Fibroblast of skin of abdomen (primary cell): ENCODE data around the gene C2CD4A.
A peak's percentile ranks its signal among the peaks of the same experiment; 100 is the strongest.

Source experiments
- DNase-seq: peaks from one replicate; pipeline ENCODE4 v3.0.0-alpha.2; 2013

Gene C2CD4A

DNA sequence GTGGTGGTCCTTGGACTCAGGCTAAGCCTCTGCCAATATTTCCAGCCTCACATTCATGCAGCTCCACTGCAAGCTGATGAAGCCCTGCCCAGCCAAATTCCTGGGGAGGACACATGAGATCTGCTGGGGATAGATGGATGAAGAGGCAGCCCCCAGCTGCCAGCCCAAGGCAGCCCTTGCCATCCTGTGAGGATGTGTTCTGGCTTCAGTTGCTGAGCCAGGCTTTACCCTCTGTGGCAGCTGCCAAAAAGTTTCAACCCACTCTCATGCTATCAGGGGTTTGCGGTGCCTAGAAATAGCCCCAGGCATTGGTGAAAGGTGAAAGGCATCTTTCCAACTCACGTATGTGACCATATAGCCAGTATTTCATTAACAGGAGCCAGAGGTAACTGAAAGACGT, 37.6 kb downstream of the C2CD4A start:
- DNase-seq = no peak

DNA sequence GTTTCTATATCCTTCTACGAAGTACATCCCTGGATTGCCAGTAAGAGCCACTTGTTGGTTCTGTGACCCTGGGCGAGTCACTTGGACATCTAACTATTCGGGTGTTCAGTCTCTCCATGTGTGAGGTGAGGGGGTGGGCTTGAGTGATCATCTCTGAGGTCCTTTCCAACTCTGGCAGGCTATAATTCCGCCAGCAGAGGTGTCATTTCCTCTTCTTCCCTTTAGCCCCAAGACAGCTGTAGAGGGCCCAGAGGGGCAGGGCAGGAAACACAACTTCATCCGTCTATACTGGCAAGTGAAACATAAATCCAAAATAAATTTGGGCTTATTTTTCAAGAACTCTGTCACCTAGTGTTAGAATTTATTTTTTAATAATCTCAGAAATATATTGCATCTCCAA, 38.1 kb downstream of the C2CD4A start:
- no peak for DNase-seq

DNA sequence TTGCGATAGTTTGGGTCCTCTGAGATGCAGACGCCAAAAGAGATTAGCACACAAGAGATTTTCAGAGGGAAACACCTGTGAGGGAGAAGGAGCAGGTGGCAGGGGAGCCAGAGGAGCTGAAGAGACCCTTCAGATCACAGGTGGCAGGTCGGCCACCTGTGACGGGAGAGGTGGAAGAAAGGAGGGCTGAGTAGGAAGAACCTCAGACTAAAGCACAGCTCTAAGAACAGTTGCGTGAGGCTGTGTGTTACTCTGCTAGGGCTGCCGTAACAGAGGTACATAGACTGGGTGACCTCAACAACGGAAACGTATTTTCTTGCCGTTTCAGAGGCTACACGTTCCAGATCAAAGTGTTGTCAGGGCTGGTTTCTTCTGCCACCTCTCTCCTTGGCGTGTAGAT, 38.5 kb downstream of the C2CD4A start:
- DNase-seq = no peak

DNA sequence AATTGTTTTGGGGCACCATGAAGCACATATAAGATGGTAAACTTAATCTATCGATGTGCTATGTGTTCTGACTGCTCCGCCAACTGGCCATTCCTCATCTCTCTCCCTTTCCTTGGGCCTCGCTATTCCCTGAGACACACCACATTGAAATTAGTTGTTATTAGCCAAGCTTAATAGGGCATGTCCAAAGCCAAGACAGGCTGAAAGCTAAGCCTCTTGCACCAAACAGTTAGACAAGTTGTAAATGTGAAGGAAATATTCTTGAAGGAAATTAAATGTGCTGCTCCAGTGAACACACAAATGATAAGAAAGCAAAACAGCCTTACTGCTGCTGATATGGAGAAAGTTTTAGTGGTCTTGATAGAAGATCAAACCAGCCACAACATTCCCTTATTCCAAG, 39.3 kb downstream of the C2CD4A start:
- no peak for DNase-seq

DNA sequence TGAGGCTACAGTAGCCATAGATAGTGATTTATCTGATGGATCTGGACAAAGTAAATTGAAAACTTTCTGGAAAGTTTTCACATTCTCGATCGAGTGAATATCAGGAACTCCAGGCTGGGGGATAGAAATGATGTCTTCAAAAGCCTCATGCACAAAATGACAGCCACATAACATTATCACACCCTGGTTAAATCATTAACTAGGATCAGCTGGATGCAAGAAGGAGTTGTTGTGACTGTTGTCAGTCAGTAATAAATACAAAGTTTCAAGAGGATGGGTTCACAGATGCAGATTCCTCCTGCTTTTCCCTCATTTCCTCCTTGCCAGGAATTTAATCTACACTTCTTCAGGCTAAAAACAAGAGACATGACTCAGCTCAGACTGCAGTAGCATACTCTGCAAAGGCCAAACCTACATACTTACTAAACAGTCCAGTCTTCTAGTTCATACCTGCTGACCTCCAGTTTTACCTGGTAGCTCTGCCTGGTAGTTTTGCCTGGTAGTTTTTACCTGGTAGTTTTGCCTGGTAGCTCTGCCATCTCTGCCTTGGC, 40.9 kb downstream of the C2CD4A start:
- DNase-seq = no peak

DNA sequence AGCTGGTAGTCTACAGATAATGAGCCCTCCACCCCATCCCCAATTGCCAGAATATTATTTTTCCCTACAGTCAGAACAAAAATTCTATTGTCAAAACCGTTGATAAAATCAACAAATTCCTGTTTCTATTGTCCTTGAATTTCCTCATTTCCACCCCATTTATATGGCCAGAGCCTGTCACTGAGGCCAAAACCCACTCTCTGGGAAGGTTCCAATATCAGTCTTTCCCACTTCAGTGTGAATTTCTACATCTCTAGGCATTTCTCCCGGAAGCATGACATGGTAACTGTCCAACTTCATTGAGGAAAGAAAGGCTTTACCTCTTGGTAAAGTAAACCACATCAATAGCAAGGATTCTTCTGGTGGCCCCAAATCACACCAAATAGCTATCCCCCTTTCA, 41.6 kb downstream of the C2CD4A start:
- DNase-seq = no peak

DNA sequence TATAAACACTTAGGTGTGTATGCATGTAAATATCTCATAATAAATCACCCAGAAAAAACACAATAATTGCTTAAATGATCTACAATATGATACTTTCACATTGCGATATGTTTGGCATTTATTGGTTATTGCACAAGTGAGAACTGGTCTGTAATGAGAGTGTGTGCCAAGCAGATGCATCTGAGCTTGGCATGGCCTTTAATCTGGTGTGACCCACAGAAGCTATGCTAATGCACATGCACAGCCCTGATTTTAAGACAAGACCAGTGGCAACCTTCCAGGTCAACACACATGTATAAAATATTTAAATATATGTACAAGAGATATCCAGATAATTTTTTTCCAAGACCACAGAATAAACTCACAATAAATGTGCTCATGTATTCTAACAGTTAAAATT, 42.7 kb downstream of the C2CD4A start:
- DNase-seq = no peak

DNA sequence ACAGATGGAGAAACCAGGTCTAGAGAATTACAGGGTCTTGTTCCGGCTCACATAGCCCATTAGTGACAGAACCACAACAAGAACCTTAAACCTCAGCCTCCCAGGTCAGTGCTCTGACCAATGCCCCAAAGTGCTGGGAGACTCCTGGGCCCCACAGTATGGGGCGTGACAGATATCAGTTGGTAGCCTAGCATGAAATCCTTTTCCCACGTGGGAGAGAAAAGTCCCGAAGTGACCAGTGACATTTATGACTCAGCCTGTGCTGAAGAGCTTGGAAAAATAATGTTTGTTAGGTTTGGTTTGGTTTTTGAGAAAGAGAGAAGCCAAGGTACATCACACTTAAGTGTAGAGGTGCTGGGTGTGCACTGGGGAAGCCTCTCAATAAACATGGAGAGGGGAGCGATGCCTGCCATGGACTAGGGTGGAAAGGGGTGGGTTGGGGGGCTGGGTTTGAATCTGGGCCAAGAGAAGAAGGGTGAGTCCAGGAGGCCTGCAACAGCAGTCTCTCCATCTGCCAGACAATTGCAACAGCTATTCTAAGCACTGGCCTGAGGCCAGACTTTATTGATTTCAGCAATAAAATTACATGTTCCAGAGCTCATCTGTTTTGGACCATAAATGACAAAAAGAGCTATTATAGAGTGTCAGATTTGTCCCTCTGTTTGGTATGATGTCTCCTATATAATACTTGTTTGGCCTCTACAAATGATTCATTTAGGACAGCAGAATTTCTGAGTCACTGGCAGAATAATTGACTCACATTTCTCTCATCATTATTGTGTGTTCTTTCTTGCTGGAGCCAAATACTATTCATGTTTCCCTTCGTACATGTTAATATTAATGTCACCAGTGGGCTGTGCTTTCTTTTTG, 43.4 kb downstream of the C2CD4A start:
- DNase-seq = peak; percentile 68

DNA sequence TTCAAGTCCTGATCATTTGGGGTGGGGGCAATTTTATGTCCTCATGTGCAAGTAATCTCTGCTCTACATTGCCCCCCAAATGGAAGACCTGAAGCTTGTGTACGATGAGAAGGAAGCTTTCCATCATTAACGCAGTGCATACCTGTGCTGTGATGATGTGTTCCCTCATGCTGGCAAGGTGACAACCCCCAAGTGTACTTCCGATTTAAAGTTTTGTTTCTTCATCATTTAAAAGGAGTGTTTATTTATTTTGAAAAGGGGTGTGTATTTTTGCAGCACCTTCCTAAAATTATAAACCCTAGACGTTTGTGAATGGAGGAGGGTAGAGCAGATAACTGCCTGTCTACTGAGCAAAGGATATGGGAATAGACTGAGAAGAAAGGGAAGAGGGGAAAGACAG, 45.3 kb downstream of the C2CD4A start:
- DNase-seq = no peak

DNA sequence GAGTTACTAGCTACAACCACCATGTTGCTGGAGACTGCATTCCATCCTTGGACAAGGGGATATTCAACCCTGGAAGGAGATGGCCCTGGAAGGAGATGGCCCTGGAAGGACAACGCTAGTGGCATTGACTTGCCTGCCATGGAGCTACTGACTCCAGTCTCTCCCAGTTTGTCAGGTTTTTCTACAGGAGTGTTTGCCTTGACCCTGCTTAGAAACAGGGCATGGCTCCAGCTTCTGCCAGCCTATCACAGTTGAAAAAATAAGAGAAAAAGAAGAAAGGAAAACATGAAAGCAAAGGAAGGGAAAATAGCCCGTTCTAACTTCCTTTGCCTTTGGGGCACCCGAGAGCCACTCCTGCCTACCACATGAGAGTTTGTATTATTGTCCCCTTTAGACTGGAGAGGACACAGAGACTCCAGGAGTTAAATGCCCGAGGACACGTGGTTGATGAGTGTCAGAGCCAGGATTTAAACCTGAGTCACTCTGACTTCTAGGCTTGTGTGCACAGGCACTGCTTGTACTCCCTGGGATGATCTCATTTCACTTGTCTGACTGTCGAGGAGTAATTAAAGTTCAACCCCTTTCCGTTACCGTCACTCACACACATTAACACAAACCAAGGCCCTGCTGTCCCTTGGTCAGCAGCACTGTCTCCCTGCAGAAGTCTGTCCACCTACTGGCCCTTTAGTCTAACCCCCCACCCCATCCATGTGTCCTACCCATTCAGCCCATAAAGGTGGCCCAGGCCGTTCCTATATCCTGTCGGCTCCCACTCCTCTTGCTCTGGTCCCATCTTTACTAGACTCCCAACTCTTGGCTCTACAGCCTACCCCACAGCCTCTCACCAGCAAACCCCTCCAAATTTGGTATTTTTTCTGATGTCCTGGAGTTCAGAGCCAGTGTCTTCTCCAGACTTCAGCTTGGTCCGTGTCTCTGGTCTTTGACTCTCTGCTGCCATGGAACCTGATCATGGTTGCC, 46.1 kb downstream of the C2CD4A start:
- DNase-seq = peak; percentile 77

DNA sequence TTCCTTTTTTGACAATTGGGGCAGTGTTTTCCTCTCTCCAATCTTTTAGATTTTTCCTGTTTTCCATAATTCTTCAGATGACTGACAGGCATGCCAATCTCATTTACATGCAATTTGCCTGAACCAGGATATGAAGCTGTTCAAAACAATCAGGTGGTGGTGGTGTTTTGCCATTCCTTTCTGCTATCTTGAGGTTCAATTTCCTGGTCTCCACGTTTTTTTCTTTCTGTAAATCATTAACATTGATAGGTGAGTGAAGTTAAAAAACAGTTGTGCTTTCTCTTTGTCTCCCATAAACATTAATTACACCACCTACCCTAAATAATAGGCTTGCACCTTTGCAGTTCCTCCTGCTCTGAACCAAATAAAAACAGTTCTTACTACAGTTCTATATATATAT, 49.1 kb downstream of the C2CD4A start:
- DNase-seq = no peak

DNA sequence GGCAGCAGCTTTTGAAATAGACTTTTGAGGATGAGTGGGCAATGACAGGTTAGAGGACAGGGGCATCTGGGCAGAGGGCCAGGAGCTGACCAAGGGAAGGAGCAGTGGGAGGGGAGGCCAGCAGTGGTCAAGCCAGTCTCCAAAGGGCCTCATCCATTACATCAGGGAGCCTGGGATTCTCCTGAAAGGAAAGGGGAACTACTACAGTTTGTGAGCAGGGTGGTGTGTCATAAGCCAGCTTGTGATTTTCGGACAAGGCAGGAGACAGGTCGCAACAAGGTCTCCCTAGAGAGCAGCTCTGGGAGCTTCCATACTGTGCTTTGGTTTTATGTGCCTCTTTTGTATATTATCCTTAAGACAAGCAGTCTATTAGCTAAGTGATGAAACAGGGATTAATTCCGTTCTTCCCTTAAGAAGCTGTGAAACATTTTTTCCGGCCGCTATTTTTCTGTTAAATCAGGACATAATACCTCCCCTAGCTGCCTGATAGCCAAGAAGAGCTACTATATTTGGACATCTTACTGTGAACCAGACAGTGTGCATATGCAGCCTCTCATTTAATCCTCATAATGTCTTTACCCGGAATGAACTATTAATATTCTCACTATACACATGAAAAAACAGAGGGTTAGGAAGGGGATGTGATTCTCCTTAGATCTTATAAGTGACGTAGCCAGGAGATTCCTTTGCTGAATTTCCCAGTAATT, 51.9 kb downstream of the C2CD4A start:
- peak; percentile 57 for DNase-seq

DNA sequence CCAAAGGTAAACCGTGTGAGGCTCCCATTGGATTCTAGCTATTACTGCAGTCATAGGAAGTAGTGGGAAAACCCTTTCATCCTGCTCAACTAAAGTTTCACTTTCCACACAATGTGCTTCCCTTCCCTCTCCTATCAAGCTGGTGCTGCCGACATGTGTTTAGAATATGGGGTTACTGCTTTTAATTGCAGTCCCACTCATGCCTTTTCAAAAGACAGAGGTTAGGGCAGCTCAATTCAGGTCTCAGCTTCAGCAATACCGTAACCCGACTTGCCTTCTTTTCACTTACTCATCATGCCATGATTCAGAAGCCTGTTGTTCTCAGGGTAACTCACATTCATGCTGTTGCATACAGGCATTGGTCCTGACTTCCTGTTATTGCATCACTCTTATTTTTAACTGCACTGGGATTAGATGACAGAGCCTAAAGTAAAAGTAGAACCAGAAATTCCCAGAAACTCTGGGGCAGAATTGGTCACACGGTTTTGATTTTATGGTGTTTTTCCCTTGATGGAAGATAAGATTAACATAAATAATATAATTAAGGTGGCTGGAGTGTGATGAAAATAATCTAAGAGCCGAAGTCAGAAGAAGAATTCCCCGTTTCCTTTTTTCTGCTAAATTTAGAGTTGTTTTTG, 52.6 kb downstream of the C2CD4A start:
- peak; percentile 95 for DNase-seq

DNA sequence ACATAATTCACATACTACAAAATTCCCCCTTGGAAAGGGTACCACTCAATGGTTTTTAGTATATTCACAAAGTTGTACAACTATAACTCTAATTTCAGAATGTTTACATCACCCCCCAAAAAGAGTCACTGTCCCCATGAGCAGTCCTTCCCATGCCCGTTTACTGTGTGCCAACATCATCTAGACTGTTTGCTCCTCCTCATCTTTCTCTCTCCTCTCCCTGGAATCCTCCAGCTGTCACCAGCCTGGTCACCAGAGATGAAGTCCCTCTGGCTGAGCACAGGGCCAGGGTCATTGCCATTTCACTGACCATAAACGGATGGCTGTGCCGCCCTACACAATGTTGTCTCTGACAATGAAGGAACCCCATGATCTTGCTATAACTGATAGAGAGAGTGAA, 53.1 kb downstream of the C2CD4A start:
- no peak for DNase-seq
